GM19324 (cell line): ENCODE results near the gene PTPRN2.
"Not testable (repeated sequence)": the region's sequence is repeated elsewhere in the genome, so short reads cannot be mapped to it uniquely, and the experiment has no call there.

ENCODE experiments used
- ATAC-seq: cut with Tn5 transposase; IDR thresholded peaks from one replicate; pipeline ENCODE4 v1.9.1; 2021; ENCODE audit warnings: mild to moderate bottlenecking, moderate library complexity; ENCODE audit not compliant: unreplicated experiment, low FRiP score

The PTPRN2 gene

GRCh38 chr7:157922576-157922975 lies 665.0 kb downstream of the PTPRN2 start:
- no peak for ATAC-seq

- no peak for ATAC-seq
Observed at GRCh38 chr7:157918326-157919080, 669.1 kb downstream of the PTPRN2 start.

- no peak for ATAC-seq
Observed at GRCh38 chr7:157916946-157917640, 670.5 kb downstream of the PTPRN2 start.

GRCh38 chr7:157910446-157910845 lies 677.2 kb downstream of the PTPRN2 start:
- no peak for ATAC-seq

GRCh38 chr7:157910045-157910444 lies 677.6 kb downstream of the PTPRN2 start:
- ATAC-seq, result not testable (repeated sequence)

GRCh38 chr7:157909370-157909769 lies 678.3 kb downstream of the PTPRN2 start:
- ATAC-seq, result no peak

GRCh38 chr7:157908006-157908782 lies 679.4 kb downstream of the PTPRN2 start:
- no peak for ATAC-seq

GRCh38 chr7:157907091-157907490 lies 680.5 kb downstream of the PTPRN2 start:
- ATAC-seq, result no peak

GRCh38 chr7:157906583-157906982 lies 681.0 kb downstream of the PTPRN2 start:
- no peak for ATAC-seq

- no peak for ATAC-seq
Observed at GRCh38 chr7:157905651-157906461, 681.8 kb downstream of the PTPRN2 start.

- no peak for ATAC-seq
Observed at GRCh38 chr7:157904866-157905570, 682.6 kb downstream of the PTPRN2 start.

- no peak for ATAC-seq
Observed at GRCh38 chr7:157904211-157904865, 683.3 kb downstream of the PTPRN2 start.

- ATAC-seq, result no peak
Observed at GRCh38 chr7:157903710-157904109, 683.9 kb downstream of the PTPRN2 start.

GRCh38 chr7:157903296-157903695 lies 684.3 kb downstream of the PTPRN2 start:
- ATAC-seq, result no peak

GRCh38 chr7:157901816-157902610 lies 685.6 kb downstream of the PTPRN2 start:
- ATAC-seq, result not testable (repeated sequence)

GRCh38 chr7:157901166-157901565 lies 686.5 kb downstream of the PTPRN2 start:
- no peak for ATAC-seq

- ATAC-seq, result no peak
Observed at GRCh38 chr7:157900556-157900955, 687.1 kb downstream of the PTPRN2 start.

GRCh38 chr7:157900011-157900410 lies 687.6 kb downstream of the PTPRN2 start:
- ATAC-seq, result no peak
